ENCODE measurements around the gene SUN1.

SUN1 gene

DNA sequence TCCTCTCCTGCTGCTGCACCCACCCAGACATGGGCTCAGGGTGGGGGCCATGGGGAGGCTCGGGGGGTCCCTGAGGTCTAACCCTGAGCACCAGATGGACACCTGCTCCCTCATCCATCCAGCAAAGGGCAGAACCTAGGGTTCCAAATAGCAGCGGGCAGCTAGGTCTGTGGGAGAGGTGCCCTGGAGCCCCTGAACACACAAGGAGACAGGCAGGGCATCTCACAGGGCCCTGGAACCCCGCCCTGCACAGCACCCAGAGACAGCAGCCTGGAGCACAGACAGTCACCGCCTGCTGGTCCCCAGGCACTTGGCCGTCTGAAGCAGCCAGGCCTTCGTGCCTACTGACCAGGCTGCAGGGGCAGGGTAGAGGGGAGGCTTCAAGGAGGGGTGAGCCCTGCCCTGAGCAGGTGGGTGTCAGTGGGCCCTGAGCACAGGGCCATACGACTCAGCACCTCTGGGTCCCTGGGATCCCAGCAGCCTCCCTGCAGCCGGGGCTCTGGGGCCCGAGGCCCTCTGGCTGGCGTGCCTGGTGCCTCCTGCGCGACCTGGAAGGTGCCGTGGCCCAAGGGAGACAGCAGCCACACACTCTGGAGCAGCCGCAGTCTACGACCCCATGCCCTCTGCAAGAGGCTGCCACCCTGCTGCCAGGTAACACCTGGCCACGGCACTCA, 82.4 kb downstream of the SUN1 start:
- H3K9me3 ChIP-seq (ENCODE audit: control insufficient read depth, low read length): no peaks in the 10 kb centered on the region
- H3K36me3 ChIP-seq (ENCODE audit: control insufficient read depth, insufficient read depth, low read length, severe bottlenecking): no peaks in the 10 kb centered on the region
- no peak for DNase-seq (ENCODE audit: low read depth)
- H3K4me3 ChIP-seq (ENCODE audit: low read length): no peak overlapping the region
- peaks cover 4% of the 10 kb centered on the region for H3K4me1 ChIP-seq (ENCODE audit: control insufficient read depth, insufficient read depth, low read length)
- no peaks in the 10 kb centered on the region for H3K27me3 ChIP-seq (replicated peaks; ENCODE audit: control insufficient read depth, insufficient read depth, low read length)
- H3K9ac ChIP-seq (ENCODE audit: low read length): no peak overlapping the region

DNA sequence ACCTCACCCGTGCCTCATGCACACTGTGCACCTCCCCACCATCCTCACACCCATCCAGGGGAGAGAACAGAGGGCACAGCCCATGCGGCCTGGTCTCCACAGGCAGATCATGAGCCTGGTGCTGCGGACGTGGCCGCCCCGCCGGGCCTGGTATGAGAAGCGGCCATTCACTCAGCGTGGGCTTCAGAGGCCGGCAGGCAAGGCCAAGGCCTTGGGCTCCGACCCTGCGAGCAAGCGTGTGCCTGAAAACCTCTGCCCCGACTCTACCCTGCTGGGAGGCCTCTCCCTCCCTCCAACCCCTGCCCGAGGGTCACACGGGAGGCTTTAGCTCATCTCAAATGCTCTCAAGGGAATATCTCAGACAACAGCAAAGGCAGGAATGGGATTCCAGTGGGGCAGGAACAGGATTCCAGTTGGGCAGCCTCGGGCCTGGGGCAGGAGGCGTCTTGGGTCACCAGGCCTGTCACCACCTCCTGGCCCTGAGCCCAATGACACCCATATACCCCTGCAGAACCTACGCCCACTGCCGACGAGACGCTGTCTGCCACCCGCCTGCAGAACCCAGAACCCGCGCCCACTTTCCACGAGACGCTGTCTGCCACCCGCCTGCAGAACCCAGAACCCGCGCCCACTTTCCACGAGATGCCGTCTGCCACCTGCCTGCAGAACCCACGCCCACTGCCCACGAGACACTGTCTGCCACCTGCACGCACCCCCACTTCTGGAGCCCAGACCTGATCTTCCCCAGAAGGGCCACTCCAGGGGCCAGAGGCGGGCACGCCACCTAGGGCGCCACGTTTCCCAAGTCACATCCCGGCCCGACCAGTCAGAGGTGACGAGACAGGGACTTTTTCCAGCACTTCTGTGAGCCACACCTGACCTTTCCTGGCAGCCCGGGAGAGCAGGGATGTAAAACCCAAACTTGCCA, 83.3 kb downstream of the SUN1 start:
- Histone ChIP-seq H3K27me3 (replicated peaks; ENCODE audit: control insufficient read depth, insufficient read depth, low read length) (peaks cover under 1% of the 10 kb centered on the region), H3K4me1 (ENCODE audit: control insufficient read depth, insufficient read depth, low read length) (peaks cover 4% of the 10 kb centered on the region), H3K9ac (ENCODE audit: low read length) (no peak overlapping the region), H3K4me3 (ENCODE audit: low read length) (no peak overlapping the region), H3K36me3 (ENCODE audit: control insufficient read depth, insufficient read depth, low read length, severe bottlenecking) (no peaks in the 10 kb centered on the region), H3K9me3 (ENCODE audit: control insufficient read depth, low read length) (no peaks in the 10 kb centered on the region)
- DNase-seq (ENCODE audit: low read depth): no peak

DNA sequence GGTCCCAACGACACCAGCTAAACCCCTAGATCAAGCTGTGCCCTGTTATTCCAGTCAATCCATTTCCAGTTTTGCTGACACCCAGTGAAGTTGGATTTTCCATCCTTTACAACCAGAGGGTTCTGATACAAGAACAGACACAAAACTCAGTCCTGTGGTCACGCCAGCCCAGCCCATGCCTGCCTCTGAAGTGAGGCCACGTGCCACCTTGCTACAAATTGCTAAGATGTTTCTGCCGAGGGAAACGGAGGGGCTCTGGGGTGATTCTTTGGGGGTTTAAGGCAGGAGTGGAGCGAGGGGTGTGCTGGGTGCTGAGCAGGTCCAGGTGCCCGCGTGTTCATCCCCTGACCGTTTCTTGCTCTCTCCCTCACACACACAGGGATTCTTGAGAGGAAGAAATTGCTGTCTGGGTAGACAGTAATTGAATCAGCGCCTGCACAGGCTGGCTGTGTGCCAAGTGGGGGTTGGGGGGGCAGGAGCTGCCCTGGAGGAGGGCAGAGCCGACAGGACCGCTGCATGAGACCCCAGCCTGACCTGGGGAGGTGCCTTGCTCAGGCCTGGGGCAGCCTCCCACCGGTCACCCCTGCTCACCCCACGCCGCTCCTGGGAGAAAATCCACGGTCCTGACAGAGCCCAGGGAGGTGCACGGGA, 84.1 kb downstream of the SUN1 start:
- H3K4me1 ChIP-seq (ENCODE audit: control insufficient read depth, insufficient read depth, low read length): peaks cover 4% of the 10 kb centered on the region
- no peaks in the 10 kb centered on the region for H3K36me3 ChIP-seq (ENCODE audit: control insufficient read depth, insufficient read depth, low read length, severe bottlenecking)
- no peak for DNase-seq (ENCODE audit: low read depth)
- no peak overlapping the region for H3K4me3 ChIP-seq (ENCODE audit: low read length)
- no peak overlapping the region for H3K9ac ChIP-seq (ENCODE audit: low read length)
- peaks cover 10% of the 10 kb centered on the region for H3K27me3 ChIP-seq (replicated peaks; ENCODE audit: control insufficient read depth, insufficient read depth, low read length)
- no peaks in the 10 kb centered on the region for H3K9me3 ChIP-seq (ENCODE audit: control insufficient read depth, low read length)

DNA sequence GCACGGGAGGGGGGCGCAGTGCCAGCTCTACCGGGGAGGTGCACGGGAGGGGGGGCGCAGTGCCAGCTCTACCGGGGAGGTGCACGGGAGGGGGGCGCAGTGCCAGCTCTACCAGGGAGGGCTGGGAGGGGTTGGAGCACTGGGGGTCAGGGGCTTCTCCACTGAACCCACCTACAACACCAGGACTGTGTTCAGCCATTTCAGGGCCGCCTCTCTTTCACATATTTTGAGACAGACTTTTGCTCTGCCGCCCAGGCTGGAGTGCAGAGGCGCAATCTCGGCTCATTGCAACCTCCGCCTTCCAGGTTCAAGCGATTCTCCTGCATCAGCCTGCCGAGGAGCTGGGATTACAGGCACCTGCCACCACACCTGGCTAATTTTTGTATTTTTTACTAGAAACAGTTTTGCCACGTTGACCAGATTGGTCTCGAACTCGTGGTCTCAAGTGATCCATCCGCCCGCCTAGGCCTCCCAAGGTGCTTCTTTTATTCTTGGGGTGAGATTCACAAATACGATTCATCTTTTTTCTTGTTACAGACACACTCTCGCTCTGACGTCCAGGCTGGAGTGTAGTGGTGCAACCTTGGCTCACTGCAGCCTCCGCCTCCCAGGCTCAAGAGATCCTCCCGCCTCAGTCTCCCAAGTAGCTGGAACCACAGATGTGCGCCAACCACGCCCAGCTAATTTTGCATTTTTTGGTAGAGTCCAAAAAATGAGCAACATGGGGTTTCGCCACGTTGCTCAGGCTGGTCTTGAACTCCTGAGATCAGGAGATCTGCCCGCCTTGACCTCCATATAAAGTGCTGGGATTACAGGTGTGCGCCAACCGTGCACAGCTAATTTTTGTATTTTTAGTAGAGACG, 85.2 kb downstream of the SUN1 start:
- no peak for DNase-seq (ENCODE audit: low read depth)
- Histone ChIP-seq H3K9ac (ENCODE audit: low read length) (no peak overlapping the region), H3K9me3 (ENCODE audit: control insufficient read depth, low read length) (no peaks in the 10 kb centered on the region), H3K36me3 (ENCODE audit: control insufficient read depth, insufficient read depth, low read length, severe bottlenecking) (no peaks in the 10 kb centered on the region), H3K4me3 (ENCODE audit: low read length) (no peak overlapping the region), H3K27me3 (replicated peaks; ENCODE audit: control insufficient read depth, insufficient read depth, low read length) (peaks cover 13% of the 10 kb centered on the region), H3K4me1 (ENCODE audit: control insufficient read depth, insufficient read depth, low read length) (peaks cover 4% of the 10 kb centered on the region)

DNA sequence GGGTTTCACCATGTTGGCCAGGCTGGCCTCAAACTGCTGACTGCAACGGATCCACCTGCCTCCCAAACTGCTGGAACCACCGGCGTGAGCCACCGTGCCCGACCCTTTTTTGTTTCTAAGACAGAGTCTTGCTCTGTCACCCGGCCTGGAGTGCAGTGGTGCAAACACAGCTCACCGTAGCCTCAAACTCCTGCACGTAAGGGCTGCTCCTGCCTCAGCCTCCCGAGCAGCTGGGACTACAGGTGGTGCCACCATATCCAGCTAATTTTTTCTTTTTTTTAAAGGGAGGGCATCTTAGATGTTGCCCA, 85.8 kb downstream of the SUN1 start:
- Histone ChIP-seq H3K9me3 (ENCODE audit: control insufficient read depth, low read length) (no peaks in the 10 kb centered on the region), H3K4me1 (ENCODE audit: control insufficient read depth, insufficient read depth, low read length) (peaks cover 6% of the 10 kb centered on the region), H3K4me3 (ENCODE audit: low read length) (no peak overlapping the region), H3K9ac (ENCODE audit: low read length) (no peak overlapping the region), H3K27me3 (replicated peaks; ENCODE audit: control insufficient read depth, insufficient read depth, low read length) (peaks cover 13% of the 10 kb centered on the region), H3K36me3 (ENCODE audit: control insufficient read depth, insufficient read depth, low read length, severe bottlenecking) (no peaks in the 10 kb centered on the region)
- DNase-seq (ENCODE audit: low read depth): no peak

DNA sequence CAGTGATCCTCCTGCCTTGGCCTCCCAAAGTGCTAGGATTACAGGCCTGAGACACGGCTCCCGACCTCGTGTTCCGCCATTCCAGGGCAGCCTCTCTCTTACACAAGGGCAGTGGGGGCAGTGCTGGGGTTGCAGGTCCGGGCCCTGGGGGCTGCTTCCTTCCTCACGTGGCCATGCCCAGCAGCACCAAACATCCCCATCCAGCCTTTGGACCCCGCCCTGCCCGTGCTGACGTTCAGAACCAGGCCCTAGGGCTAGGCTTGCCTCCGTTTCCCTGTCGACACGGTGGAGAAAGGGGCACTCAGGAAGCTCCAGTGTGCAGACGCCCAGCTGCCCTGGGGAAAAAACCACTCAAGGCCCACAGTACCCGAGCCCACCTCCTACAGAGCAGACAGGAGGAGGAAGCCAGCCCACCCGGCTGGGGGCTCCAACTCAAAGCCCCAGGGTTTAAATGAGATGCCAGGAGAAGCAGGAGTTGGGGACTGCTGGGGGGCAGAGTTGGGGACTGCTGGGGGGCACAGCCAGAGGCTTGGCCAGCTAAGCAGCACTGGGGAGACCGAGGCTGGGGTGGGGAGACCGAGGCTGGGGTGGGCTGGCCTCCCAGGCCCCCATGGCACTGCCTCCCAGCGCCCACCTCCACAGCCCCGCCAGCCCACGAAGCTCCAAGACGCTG, 86.3 kb downstream of the SUN1 start:
- no peak for DNase-seq (ENCODE audit: low read depth)

DNA sequence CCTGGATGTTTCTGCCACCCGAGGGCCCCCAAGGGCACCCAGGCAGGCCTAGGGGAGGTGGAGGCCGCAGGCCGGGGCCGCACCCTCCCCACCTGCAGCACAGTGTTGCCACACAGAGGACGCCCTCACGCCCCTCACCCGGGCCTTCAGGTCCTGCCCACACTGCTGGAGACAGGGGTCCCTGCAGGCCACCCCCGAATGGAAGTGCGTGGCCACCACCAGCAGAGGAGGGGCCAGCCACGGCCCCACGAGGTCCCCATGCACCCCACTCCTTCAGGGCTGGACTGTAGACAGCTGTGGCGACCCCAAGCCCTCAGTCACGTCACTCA, 86.8 kb downstream of the SUN1 start:
- H3K36me3 ChIP-seq (ENCODE audit: control insufficient read depth, insufficient read depth, low read length, severe bottlenecking): no peaks in the 10 kb centered on the region
- no peak for DNase-seq (ENCODE audit: low read depth)

More for the DNA sequence above, 86.3 kb downstream of the SUN1 start:
- H3K36me3 ChIP-seq (ENCODE audit: control insufficient read depth, insufficient read depth, low read length, severe bottlenecking): no peaks in the 10 kb centered on the region
- no peak overlapping the region for H3K4me3 ChIP-seq (ENCODE audit: low read length)
- H3K27me3 ChIP-seq (replicated peaks; ENCODE audit: control insufficient read depth, insufficient read depth, low read length): peaks cover 13% of the 10 kb centered on the region
- no peaks in the 10 kb centered on the region for H3K9me3 ChIP-seq (ENCODE audit: control insufficient read depth, low read length)
- H3K4me1 ChIP-seq (ENCODE audit: control insufficient read depth, insufficient read depth, low read length): peaks cover 9% of the 10 kb centered on the region
- H3K9ac ChIP-seq (ENCODE audit: low read length): no peak overlapping the region

DNA sequence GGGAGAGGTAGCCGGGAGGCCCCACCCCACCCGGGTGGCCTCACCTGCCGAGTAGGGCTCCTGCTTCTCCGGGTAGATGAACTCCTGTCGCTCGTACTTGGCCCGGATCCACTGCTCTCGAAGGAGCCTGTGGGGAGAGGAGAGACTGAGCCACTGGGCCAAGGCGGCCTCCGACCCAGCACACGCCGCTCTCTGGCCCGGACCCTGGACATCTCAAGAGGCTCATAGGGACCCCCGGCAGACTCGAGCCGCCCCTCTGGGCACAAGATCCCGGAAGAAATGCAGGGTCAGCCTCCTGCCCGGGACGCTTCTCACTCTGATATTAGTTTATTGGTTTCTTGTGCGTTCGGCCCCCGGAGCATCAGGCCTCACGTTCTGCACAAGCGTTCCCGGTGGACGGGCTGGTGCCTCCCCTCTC, 87.7 kb downstream of the SUN1 start:
- Histone ChIP-seq H3K9me3 (ENCODE audit: control insufficient read depth, low read length) (no peaks in the 10 kb centered on the region), H3K4me1 (ENCODE audit: control insufficient read depth, insufficient read depth, low read length) (peaks cover 9% of the 10 kb centered on the region), H3K27me3 (replicated peaks; ENCODE audit: control insufficient read depth, insufficient read depth, low read length) (peaks cover 13% of the 10 kb centered on the region), H3K36me3 (ENCODE audit: control insufficient read depth, insufficient read depth, low read length, severe bottlenecking) (no peaks in the 10 kb centered on the region), H3K4me3 (ENCODE audit: low read length) (no peak overlapping the region), H3K9ac (ENCODE audit: low read length) (no peak overlapping the region)
- DNase-seq (ENCODE audit: low read depth): no peak

More for the DNA sequence above, 86.8 kb downstream of the SUN1 start:
- peaks cover 9% of the 10 kb centered on the region for H3K4me1 ChIP-seq (ENCODE audit: control insufficient read depth, insufficient read depth, low read length)
- H3K9me3 ChIP-seq (ENCODE audit: control insufficient read depth, low read length): no peaks in the 10 kb centered on the region
- H3K27me3 ChIP-seq (replicated peaks; ENCODE audit: control insufficient read depth, insufficient read depth, low read length): peaks cover 13% of the 10 kb centered on the region
- no peak overlapping the region for H3K4me3 ChIP-seq (ENCODE audit: low read length)
- no peak overlapping the region for H3K9ac ChIP-seq (ENCODE audit: low read length)

DNA sequence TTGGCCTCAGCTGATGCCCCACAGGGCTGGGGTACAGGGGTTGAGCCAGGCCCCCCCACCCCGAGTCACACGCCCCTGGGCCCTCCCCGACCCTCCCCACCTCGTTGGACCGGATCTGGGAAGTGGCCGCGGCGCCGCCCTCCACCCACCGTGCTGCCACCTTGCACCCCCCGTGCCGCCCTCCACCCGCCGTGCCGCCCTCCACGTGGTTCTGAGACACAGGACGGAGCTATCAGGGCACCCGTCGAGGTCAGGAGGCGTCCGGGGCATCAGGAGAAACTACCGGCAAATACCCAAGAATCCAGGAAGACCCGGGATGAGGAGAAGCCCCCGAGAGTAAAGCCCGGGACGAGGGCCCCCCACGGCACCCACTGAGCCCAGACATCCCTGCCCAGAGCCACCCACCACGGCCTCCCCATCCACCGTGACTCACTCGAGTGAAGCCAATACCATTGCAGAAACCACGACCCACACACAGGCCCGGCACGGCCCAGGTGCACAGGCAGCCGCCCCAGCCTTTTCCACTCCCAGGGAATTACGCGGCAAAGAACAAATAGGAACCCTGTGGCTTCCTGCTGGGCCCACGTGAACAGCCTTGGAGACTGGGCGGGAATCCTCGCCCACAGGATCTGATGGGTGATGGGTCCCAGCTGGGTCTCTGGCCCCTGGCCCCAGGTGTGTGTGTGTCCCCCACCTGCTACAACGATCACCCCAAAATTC, 88.2 kb downstream of the SUN1 start:
- Histone ChIP-seq H3K9ac (ENCODE audit: low read length) (no peak overlapping the region), H3K36me3 (ENCODE audit: control insufficient read depth, insufficient read depth, low read length, severe bottlenecking) (no peaks in the 10 kb centered on the region), H3K27me3 (replicated peaks; ENCODE audit: control insufficient read depth, insufficient read depth, low read length) (peaks cover 13% of the 10 kb centered on the region), H3K9me3 (ENCODE audit: control insufficient read depth, low read length) (no peaks in the 10 kb centered on the region), H3K4me3 (ENCODE audit: low read length) (no peak overlapping the region), H3K4me1 (ENCODE audit: control insufficient read depth, insufficient read depth, low read length) (peaks cover 9% of the 10 kb centered on the region)
- DNase-seq (ENCODE audit: low read depth): no peak

DNA sequence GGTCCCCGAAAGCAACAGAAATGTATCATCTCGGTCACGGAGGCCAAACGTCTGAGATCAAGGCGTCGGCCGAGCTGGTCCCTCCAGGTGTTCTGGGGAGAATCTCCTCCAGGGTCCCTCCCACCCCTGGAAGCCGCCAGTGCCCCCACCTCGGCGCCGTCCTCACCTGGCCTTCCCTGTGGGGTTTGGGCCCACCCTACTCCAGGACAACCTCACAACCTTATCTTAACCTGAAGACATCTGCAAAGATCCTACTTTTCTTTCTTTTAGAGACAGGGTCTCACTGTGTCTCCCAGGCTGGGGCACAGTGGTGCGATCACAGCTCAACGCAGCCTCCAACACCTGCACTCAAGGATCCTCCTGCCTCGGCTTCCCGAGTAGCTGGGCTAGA, 88.8 kb downstream of the SUN1 start:
- no peak overlapping the region for H3K4me3 ChIP-seq (ENCODE audit: low read length)
- no peak for DNase-seq (ENCODE audit: low read depth)

More for the DNA sequence above, 88.8 kb downstream of the SUN1 start:
- peaks cover 9% of the 10 kb centered on the region for H3K4me1 ChIP-seq (ENCODE audit: control insufficient read depth, insufficient read depth, low read length)
- H3K36me3 ChIP-seq (ENCODE audit: control insufficient read depth, insufficient read depth, low read length, severe bottlenecking): no peaks in the 10 kb centered on the region
- no peak overlapping the region for H3K9ac ChIP-seq (ENCODE audit: low read length)
- peaks cover 13% of the 10 kb centered on the region for H3K27me3 ChIP-seq (replicated peaks; ENCODE audit: control insufficient read depth, insufficient read depth, low read length)
- no peaks in the 10 kb centered on the region for H3K9me3 ChIP-seq (ENCODE audit: control insufficient read depth, low read length)
